ENCODE measurements around the gene MSL1. TPM values are rescaled to one million over a fixed set of nuclear protein-coding genes. Genes with fewer than 3 reads are reported as not detected.

MSL1 gene
- total RNA-seq, 1 experiment from 2014 or later: 74.2 TPM

GRCh38 chr17:40090237-40091119 lies 31.3 kb upstream of the MSL1 start:
- DNase-seq (ENCODE audit: extremely low read depth, low read depth): no peak

GRCh38 chr17:40091691-40092397 lies 29.9 kb upstream of the MSL1 start:
- DNase-seq (ENCODE audit: extremely low read depth, low read depth): no peak

- DNase-seq (ENCODE audit: extremely low read depth, low read depth): no peak
These were observed 29.2 kb upstream of the MSL1 start for GRCh38 chr17:40092581-40092980.

- no peak for DNase-seq (ENCODE audit: extremely low read depth, low read depth)
These were observed 28.7 kb upstream of the MSL1 start for GRCh38 chr17:40093005-40093579.

GRCh38 chr17:40093580-40094201 lies 28.1 kb upstream of the MSL1 start:
- no peak for DNase-seq (ENCODE audit: extremely low read depth, low read depth)

GRCh38 chr17:40094874-40095273 lies 26.9 kb upstream of the MSL1 start:
- no peak for DNase-seq (ENCODE audit: extremely low read depth, low read depth)

- no peak for DNase-seq (ENCODE audit: extremely low read depth, low read depth)
These were observed 26.3 kb upstream of the MSL1 start for GRCh38 chr17:40095351-40095943.

- DNase-seq (ENCODE audit: extremely low read depth, low read depth): no peak
These were observed 25.6 kb upstream of the MSL1 start for GRCh38 chr17:40095944-40096791.

- no peak for DNase-seq (ENCODE audit: extremely low read depth, low read depth)
These were observed 24.7 kb upstream of the MSL1 start for GRCh38 chr17:40097087-40097486.

GRCh38 chr17:40097931-40098845 lies 23.6 kb upstream of the MSL1 start:
- no peak for DNase-seq (ENCODE audit: extremely low read depth, low read depth)

- DNase-seq (ENCODE audit: extremely low read depth, low read depth): peak; percentile 99
These were observed 22.7 kb upstream of the MSL1 start for GRCh38 chr17:40098846-40099618.

GRCh38 chr17:40099619-40100418 lies 22.0 kb upstream of the MSL1 start:
- no peak for DNase-seq (ENCODE audit: extremely low read depth, low read depth)

- DNase-seq (ENCODE audit: extremely low read depth, low read depth): no peak
These were observed 21.4 kb upstream of the MSL1 start, which contains the start of gene NR1D1 for GRCh38 chr17:40100419-40100668. TSS of gene NR1D1 (minus strand) at chr17:40100589. CDS start at chr17:40100094, 495 bp downstream.

GRCh38 chr17:40100669-40101366 lies 21.0 kb upstream of the MSL1 start:
- peak; percentile 99 for DNase-seq (ENCODE audit: extremely low read depth, low read depth)

- no peak for DNase-seq (ENCODE audit: extremely low read depth, low read depth)
These were observed 20.2 kb upstream of the MSL1 start for GRCh38 chr17:40101367-40102210.

Data from NCI-H460 (cell line).